ENCODE measurements around the gene CNGB1. TPM values are rescaled to one million over a fixed set of nuclear protein-coding genes. Genes with fewer than 3 reads are reported as not detected.
"Not testable (repeated sequence)": the region's sequence is repeated elsewhere in the genome, so short reads cannot be mapped to it uniquely, and the experiment has no call there.

The CNGB1 gene
- total and polyA plus RNA-seq, 2 of the 13 experiments (the other 11 are each of a cell fraction or from before 2014, with no cell fraction given), result 0.02 to 0.15 TPM

- TF ChIP-seq CTCF (CRISPR knock-in tag; IDR thresholded peaks at IDR 0.05), result peak; percentile 12; the same call in 1 of the 2 replicates
- TF ChIP-seq REXO4 (CRISPR knock-in tag; IDR thresholded peaks at IDR 0.05; ENCODE audit: borderline replicate concordance), result no peak
- TF ChIP-seq ZNF580 (CRISPR knock-in tag; IDR thresholded peaks at IDR 0.05; ENCODE audit: borderline replicate concordance, low read depth), result no peak
- TF ChIP-seq CEBPB (IDR thresholded peaks at IDR 0.05; ENCODE audit: borderline replicate concordance, low read depth, low read length), result peak; percentile 86
- TF ChIP-seq IRF9 (CRISPR knock-in tag; IDR thresholded peaks at IDR 0.05; ENCODE audit: borderline replicate concordance), result no peak
- TF ChIP-seq ZBTB7B (CRISPR knock-in tag; IDR thresholded peaks at IDR 0.05), result no peak
- no peak for TF ChIP-seq CREM (IDR thresholded peaks at IDR 0.05)
- no peak for TF ChIP-seq CREM (CRISPR knock-in tag; IDR thresholded peaks at IDR 0.05)
These were observed 25.2 kb downstream of the CNGB1 start (continued) for GRCh38 chr16:57945740-57946138.

GRCh38 chr16:57944970-57945739 is 25.8 kb downstream of the CNGB1 start:
- Histone ChIP-seq H3K27ac (ENCODE audit: extremely low read length, insufficient read depth, low read length) (no peak overlapping the region), H3K4me1 (ENCODE audit: insufficient read depth, low read length) (no peaks in the 10 kb centered on the region), H3K36me3 (replicated peaks in 1 of 2; ENCODE audit: control insufficient read depth in 1 of 2, insufficient read depth in 2 of 2, low read length in 2 of 2) (no peaks in the 10 kb centered on the region), H3K9me3 (ENCODE audit: low read length) (no peaks in the 10 kb centered on the region), H4K20me1 (ENCODE audit: insufficient read depth, low read length) (peaks cover 2% of the 10 kb centered on the region; the same call in 1 of the 2 replicates), H3K9ac (ENCODE audit: insufficient read depth, low read depth, low read length) (no peak overlapping the region), H3K4me2 (ENCODE audit: low read depth, low read length) (no peak overlapping the region), H3K27me3 (ENCODE audit: control insufficient read depth in 1 of 2, insufficient read depth in 2 of 2, low read length in 2 of 2) (peaks cover 0 to 21% of the 10 kb centered on the region in 2 experiments; a peak in 3 of 5 replicates), H2AFZ (ENCODE audit: low read length) (no peak overlapping the region), H3K79me2 (ENCODE audit: insufficient read depth, low read length) (no peaks in the 10 kb centered on the region), H3K4me3 (replicated peaks in 1 of 3; ENCODE audit: insufficient read depth in 1 of 3, low read depth in 2 of 3, low read length in 3 of 3) (no peak overlapping the region)
- ChIA-PET CTCF (ENCODE audit: low intra/inter-chr PET ratio, low total read pairs) (no interaction called here), POLR2A (no interaction called here)
- DNase-seq (ENCODE audit: low spot score) (no peak), ATAC-seq (no peak), FAIRE-seq (no peak)
- TF ChIP-seq ZNF629 (CRISPR knock-in tag; conservative IDR thresholded peaks at IDR 0.05), result peak; percentile 50; the same call in 1 of the 2 replicates
- no peak for TF ChIP-seq ATF2 (CRISPR knock-in tag; IDR thresholded peaks at IDR 0.05)
- in situ Hi-C loops (cut with HindIII; ENCODE audit: extremely low pct_ligation_motif_present, low pct_unique_long_range_greater_than_20kb) (no loop called here), intact Hi-C loops (cut with micrococcal nuclease; ENCODE audit: unreplicated experiment) (no loop called here)
- WGBS (ENCODE audit: low lambda C conversion rate), result 39% methylated on average over 9 of the region's 9 CpGs
- BruUV-seq (replicated peaks), result no TSS peak

- H3K4me1 ChIP-seq (ENCODE audit: insufficient read depth, low read length); H3K4me3 ChIP-seq (replicated peaks in 1 of 3; ENCODE audit: insufficient read depth in 1 of 3, low read depth in 2 of 3, low read length in 3 of 3); in situ Hi-C loops (cut with HindIII; ENCODE audit: extremely low pct_ligation_motif_present, low pct_unique_long_range_greater_than_20kb); FAIRE-seq; BruUV-seq (replicated peaks); H3K79me2 ChIP-seq (ENCODE audit: insufficient read depth, low read length); H3K27ac ChIP-seq (ENCODE audit: extremely low read length, insufficient read depth, low read length); H3K36me3 ChIP-seq (replicated peaks in 1 of 2; ENCODE audit: control insufficient read depth in 1 of 2, insufficient read depth in 2 of 2, low read length in 2 of 2); CTCF ChIA-PET (ENCODE audit: low intra/inter-chr PET ratio, low total read pairs); intact Hi-C loops (cut with micrococcal nuclease; ENCODE audit: unreplicated experiment); H3K9ac ChIP-seq (ENCODE audit: insufficient read depth, low read depth, low read length); H2AFZ ChIP-seq (ENCODE audit: low read length); H4K20me1 ChIP-seq (ENCODE audit: insufficient read depth, low read length); ATAC-seq; DNase-seq (ENCODE audit: low spot score); H3K9me3 ChIP-seq (ENCODE audit: low read length); POLR2A ChIA-PET; H3K4me2 ChIP-seq (ENCODE audit: low read depth, low read length): not testable (repeated sequence)
- WGBS (ENCODE audit: low lambda C conversion rate), result 16% methylated on average over 8 of the region's 8 CpGs
- H3K27me3 ChIP-seq (ENCODE audit: control insufficient read depth in 1 of 2, insufficient read depth in 2 of 2, low read length in 2 of 2), result peaks cover 0 to 29% of the 10 kb centered on the region in 2 experiments; a peak in 3 of 5 replicates
These were observed 27.5 kb downstream of the CNGB1 start for GRCh38 chr16:57943381-57943780.

Measured in HepG2 (cell line).